Motor neuron (in vitro differentiated cells): ENCODE data around the gene THEMIS. TPM values are rescaled to one million over a fixed set of nuclear protein-coding genes. Genes with fewer than 3 reads are reported as not detected.

Source experiments
- ATAC-seq, 8 experiments: fragments of 200-7000 bp; cut with Tn5 transposase; replicated peaks in 6 of 8; 2 replicates each; pipeline ENCODE4 v1.8.0; 2021; ENCODE audit warnings: mild to moderate bottlenecking in 8 of 8, moderate library complexity in 8 of 8
- H3K27ac ChIP-seq, 2 donors: fragments of 250-450 bp; sonication (Bioruptor Pico); 2 replicates each; pipeline ENCODE4 v1.9.0; 2021; ENCODE audit warnings: antibody characterized with exemption in 2 of 2, mild to moderate bottlenecking in 2 of 2, moderate library complexity in 1 of 2
- H3K4me1 ChIP-seq, 2 donors: fragments of 250-450 bp; sonication (Bioruptor Pico); replicated peaks in 1 of 2; 2 replicates each; pipeline ENCODE4 v1.6.1; 2021; ENCODE audit warnings: antibody characterized with exemption in 2 of 2, mild to moderate bottlenecking in 2 of 2, moderate library complexity in 1 of 2
- H3K4me3 ChIP-seq, 5 donors: fragments of 250-450 bp; sonication (Bioruptor Pico); 2 replicates each; pipeline ENCODE4 v1.9.0; 2021; ENCODE audit warnings: antibody characterized with exemption in 5 of 5, mild to moderate bottlenecking in 5 of 5, moderate library complexity in 4 of 5
- WGBS, 10 experiments: fragments of 450-650 bp; shearing (Covaris generic); methylation state at CpG; one replicate each; pipeline ENCODE4 v1.0.0; 2022; 5-methylcytosine and 5-hydroxymethylcytosine counted together
- in situ Hi-C, 9 experiments: fragments of 400-800 bp; cut with MboI; loops; one replicate each; pipeline ENCODE4 v1.15.0; 2021; ENCODE audit warnings: low sequenced_read_pairs in 9 of 9, low pct_unique_long_range_greater_than_20kb in 2 of 9; ENCODE audit not compliant: unreplicated experiment in 9 of 9
- total RNA-seq, 8 experiments: library from RNA; unstranded; fragments of 300-600 nt; gene quantifications; 2 replicates each; pipeline versions ENCODE4 v1.2.3 to v1.2.4, GENCODE V29; 2022

The THEMIS gene
- total RNA-seq, 8 experiments from 2014 or later = 0.05 to 0.57 (median 0.24) TPM; not detected in 3

DNA sequence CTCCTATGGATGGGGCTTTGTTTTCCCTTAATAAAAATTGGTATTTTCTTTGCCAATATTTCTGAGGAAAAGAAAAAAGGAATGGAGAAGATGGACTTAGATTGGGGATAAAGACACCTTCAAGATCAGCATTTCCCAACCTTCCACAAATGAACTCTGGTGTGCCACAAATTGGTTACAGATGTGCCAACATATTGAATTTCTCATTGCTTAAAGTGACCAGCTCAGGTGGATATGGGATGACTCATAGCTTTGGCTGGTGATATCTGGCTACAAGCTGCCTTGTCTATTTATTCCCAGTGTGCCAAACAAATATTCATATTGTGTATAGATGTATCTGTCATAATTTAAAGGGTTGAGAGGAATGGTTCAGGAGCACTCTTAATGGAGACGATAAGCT, 32.5 kb downstream of the THEMIS start:
- in situ Hi-C loops = no loop called here
- peak overlapping the region in 1 of 5 donors; percentile 32 for H3K4me3 ChIP-seq
- WGBS, 10 experiments = 14 to 100% (median 100%) methylated on average over 1 of the region's 1 CpG; no CpG with 5 or more reads in 1 of the 10 experiments
- H3K4me1 ChIP-seq = peaks cover 2 to 7% of the 10 kb centered on the region in 2 donors
- no peak overlapping the region for H3K27ac ChIP-seq
- ATAC-seq = no peak

- no peak for ATAC-seq
- peaks cover 2 to 7% of the 10 kb centered on the region in 2 donors for H3K4me1 ChIP-seq
- no peak overlapping the region for H3K4me3 ChIP-seq
- H3K27ac ChIP-seq = no peak overlapping the region
- in situ Hi-C loops = no loop called here
These were observed 34.1 kb downstream of the THEMIS start for GRCh38 chr6:127866766-127867165.

DNA sequence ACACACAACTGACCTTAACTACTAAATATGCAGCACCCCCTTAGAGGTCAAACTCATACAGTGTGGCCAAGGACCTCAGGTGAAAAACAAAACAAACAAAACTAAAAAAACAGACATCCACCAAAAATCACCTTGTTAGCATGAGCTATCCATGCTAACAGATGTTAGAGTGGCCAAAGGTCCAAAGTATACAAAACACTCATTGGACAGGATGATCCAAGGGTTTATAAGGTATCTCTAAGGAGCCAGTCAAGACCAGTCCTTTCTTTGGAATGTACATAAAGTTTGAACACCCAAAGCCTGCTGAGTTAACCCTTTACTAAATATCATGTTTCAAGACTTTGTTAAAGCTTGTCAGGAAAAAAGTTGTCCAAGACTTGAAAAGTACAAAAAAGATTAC, 35.8 kb downstream of the THEMIS start:
- Histone ChIP-seq H3K4me1 (peaks cover 0 to 5% of the 10 kb centered on the region in 2 donors), H3K4me3 (no peak overlapping the region), H3K27ac (no peak overlapping the region)
- in situ Hi-C loops = no loop called here
- ATAC-seq = no peak

GRCh38 chr6:127864701-127865100, 36.2 kb downstream of the THEMIS start:
- H3K4me1 ChIP-seq = peaks cover 0 to under 1% of the 10 kb centered on the region in 2 donors
- 20 to 100% (median 72%) methylated on average over 1 to 2 of the region's 2 CpGs; no CpG with 5 or more reads in 1 of the 10 experiments for WGBS, 10 experiments
- no peak overlapping the region for H3K4me3 ChIP-seq
- in situ Hi-C loops = no loop called here
- no peak for ATAC-seq
- no peak overlapping the region for H3K27ac ChIP-seq

- 77 to 100% (median 96%) methylated on average over 1 to 2 of the region's 2 CpGs for WGBS, 10 experiments
- no peak overlapping the region for H3K4me3 ChIP-seq
- peaks cover 0 to 11% of the 10 kb centered on the region in 2 donors for H3K4me1 ChIP-seq
- ATAC-seq = no peak
- in situ Hi-C loops = no loop called here
- no peak overlapping the region for H3K27ac ChIP-seq
These were observed 40.1 kb downstream of the THEMIS start for GRCh38 chr6:127860723-127861122.

- Histone ChIP-seq H3K27ac (no peak overlapping the region), H3K4me1 (peaks cover 0 to 11% of the 10 kb centered on the region in 2 donors), H3K4me3 (no peak overlapping the region)
- no peak for ATAC-seq
- in situ Hi-C loops = no loop called here
- WGBS, 10 experiments = 14 to 100% (median 93%) methylated on average over 1 to 2 of the region's 2 CpGs; no CpG with 5 or more reads in 2 of the 10 experiments
These were observed 40.9 kb downstream of the THEMIS start for GRCh38 chr6:127859956-127860355.

- Histone ChIP-seq H3K4me1 (peaks cover 0 to 11% of the 10 kb centered on the region in 2 donors), H3K27ac (no peak overlapping the region), H3K4me3 (no peak overlapping the region)
- peak in 5 of 8 experiments; percentile 43 to 65 (median 57) for ATAC-seq
- in situ Hi-C loops = no loop called here
- WGBS, 10 experiments = 21 to 83% (median 47%) methylated on average over 2 to 4 of the region's 4 CpGs
These were observed 42.0 kb downstream of the THEMIS start for GRCh38 chr6:127858727-127859391.

DNA sequence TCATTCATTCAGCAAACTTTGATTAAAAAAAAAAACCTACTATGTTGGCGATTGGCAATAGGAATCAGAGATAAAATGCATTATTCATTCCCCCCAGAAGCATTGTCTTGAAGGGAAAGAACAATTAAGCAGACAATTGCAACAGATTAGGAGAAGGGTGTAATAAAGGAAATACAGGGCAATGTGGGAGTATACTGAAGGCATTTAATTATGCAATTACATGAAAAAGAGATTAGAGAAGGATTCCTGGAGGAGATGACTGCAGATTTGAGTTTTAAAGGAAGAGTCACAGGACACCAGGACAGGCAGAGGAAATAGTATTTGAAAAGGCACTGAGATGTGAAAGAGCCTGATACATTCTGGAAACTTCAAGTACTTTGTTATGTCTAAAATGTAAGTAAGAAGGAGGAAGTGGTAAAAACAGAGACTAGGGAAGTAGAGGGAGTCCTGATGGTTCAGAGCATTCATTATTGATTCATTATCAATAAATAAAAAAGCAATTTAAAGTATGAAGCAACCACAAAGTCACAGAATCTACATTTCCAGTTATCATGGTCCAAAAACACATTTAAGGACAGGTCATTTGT, 43.7 kb downstream of the THEMIS start:
- peaks cover 0 to 11% of the 10 kb centered on the region in 2 donors for H3K4me1 ChIP-seq
- 50 to 100% (median 76%) methylated on average over 1 of the region's 1 CpG; no CpG with 5 or more reads in 2 of the 10 experiments for WGBS, 10 experiments
- H3K27ac ChIP-seq = no peak overlapping the region
- in situ Hi-C loops = no loop called here
- no peak for ATAC-seq
- H3K4me3 ChIP-seq = no peak overlapping the region

DNA sequence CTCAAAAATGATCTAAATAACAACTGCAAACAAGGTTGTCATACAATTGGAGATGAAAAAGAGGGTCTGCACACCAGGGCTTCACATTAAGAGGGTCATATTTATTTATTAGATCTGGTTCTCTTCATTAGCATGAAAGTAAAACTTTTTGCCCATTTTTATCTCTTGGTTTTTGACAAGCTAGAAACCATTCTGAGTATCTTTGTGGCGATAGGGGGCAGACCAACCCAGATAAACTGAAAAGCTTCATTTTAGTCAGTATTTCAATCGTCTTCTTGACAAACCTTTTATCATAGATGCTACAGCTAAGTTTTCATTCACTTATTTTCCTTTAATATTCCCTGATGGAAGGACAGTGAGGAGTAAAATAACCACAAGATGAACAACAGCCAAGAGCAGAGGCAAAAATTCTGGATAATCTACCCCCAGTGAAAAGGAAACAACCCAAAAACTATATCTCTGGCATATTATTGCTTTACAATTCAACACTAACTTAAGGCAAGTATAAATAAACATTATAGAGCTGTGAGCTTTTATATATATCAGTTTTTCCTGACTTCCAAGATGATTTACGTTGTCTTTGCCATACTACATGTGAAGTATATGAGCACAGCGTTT, 45.2 kb downstream of the THEMIS start:
- in situ Hi-C loops = no loop called here
- peaks cover 0 to 11% of the 10 kb centered on the region in 2 donors for H3K4me1 ChIP-seq
- ATAC-seq = peak in 2 of 8 experiments; percentile 20 to 42
- H3K4me3 ChIP-seq = no peak overlapping the region
- H3K27ac ChIP-seq = no peak overlapping the region
- 0 to 100% (median 49%) methylated on average over 1 to 4 of the region's 4 CpGs for WGBS, 10 experiments

DNA sequence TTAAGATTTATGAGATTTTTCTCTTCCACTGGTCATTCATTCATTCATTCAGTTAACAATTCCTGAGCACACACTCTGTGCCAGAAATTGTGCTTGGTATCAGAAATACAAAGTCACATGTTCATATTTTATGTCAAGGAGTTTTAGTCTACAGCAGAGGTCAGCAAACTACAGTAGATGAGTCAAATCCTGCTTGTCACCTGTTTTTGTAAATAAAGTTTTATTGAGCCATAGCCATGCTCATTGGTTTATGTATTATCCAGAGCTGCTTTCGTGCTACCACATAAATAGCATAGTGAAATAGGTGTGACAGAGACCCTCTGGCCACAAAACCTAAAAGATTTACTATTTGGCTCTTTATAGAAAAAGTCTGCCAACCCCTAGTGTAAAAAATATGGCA, 46.8 kb downstream of the THEMIS start:
- in situ Hi-C loops = no loop called here
- WGBS, 10 experiments = 25 to 88% (median 79%) methylated on average over 1 of the region's 1 CpG; no CpG with 5 or more reads in 4 of the 10 experiments
- Histone ChIP-seq H3K4me1 (peaks cover 0 to 9% of the 10 kb centered on the region in 2 donors), H3K4me3 (no peak overlapping the region), H3K27ac (no peak overlapping the region)
- ATAC-seq = no peak

- no peak for ATAC-seq
- in situ Hi-C loops = no loop called here
- WGBS, 10 experiments = 17 to 100% (median 87%) methylated on average over 1 of the region's 1 CpG; no CpG with 5 or more reads in 1 of the 10 experiments
- no peak overlapping the region for H3K4me3 ChIP-seq
- no peak overlapping the region for H3K27ac ChIP-seq
- no peaks in the 10 kb centered on the region for H3K4me1 ChIP-seq
These were observed 49.7 kb downstream of the THEMIS start for GRCh38 chr6:127851197-127851596.

GRCh38 chr6:127845242-127845641, 55.6 kb downstream of the THEMIS start:
- 39 to 100% (median 71%) methylated on average over 1 to 3 of the region's 3 CpGs for WGBS, 10 experiments
- no peak for ATAC-seq
- Histone ChIP-seq H3K4me1 (no peaks in the 10 kb centered on the region), H3K4me3 (no peak overlapping the region), H3K27ac (no peak overlapping the region)
- in situ Hi-C loops = no loop called here

DNA sequence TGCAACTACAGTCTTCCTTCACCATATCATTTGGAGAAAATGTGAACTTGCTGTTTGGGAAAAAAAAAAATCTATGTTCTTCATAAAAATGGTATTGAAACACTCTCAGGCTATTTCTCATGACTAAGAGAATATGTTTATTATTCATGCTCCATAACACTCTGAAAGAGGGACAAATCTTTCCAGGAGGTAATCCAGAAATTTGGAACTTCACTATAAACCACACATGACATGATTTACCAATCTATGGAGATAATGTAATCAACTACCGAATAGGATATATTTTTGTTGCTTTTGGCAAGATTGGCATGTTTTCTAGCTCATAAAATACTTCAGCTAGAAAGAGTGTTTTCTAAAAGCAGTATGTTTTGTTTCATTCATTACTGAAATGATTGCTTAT, 56.3 kb downstream of the THEMIS start:
- H3K4me3 ChIP-seq = no peak overlapping the region
- no peaks in the 10 kb centered on the region for H3K4me1 ChIP-seq
- ATAC-seq = no peak
- WGBS, 10 experiments = 38 to 100% (median 100%) methylated on average over 1 of the region's 1 CpG; no CpG with 5 or more reads in 1 of the 10 experiments
- in situ Hi-C loops = no loop called here
- no peak overlapping the region for H3K27ac ChIP-seq
